GM19463 (cell line): ENCODE measurements around the gene FIBCD1.
"Not testable (repeated sequence)": the region's sequence is repeated elsewhere in the genome, so short reads cannot be mapped to it uniquely, and the experiment has no call there.

Experiments
- ATAC-seq: cut with Tn5 transposase; IDR thresholded peaks from one replicate; pipeline ENCODE4 v1.9.1; 2021; ENCODE audit warnings: mild to moderate bottlenecking, moderate library complexity; ENCODE audit not compliant: unreplicated experiment

Gene FIBCD1

GRCh38 chr9:130954925-130955324, 15.9 kb upstream of the FIBCD1 start:
- not testable (repeated sequence) for ATAC-seq

- no peak for ATAC-seq
These were observed 15.3 kb upstream of the FIBCD1 start for GRCh38 chr9:130954317-130954716.

- ATAC-seq, result no peak
These were observed 13.2 kb upstream of the FIBCD1 start for GRCh38 chr9:130952065-130952762.

- no peak for ATAC-seq
These were observed 10.9 kb upstream of the FIBCD1 start for GRCh38 chr9:130950039-130950311.

- no peak for ATAC-seq
These were observed 10.4 kb upstream of the FIBCD1 start for GRCh38 chr9:130949188-130950038.

GRCh38 chr9:130948266-130948665, 9.2 kb upstream of the FIBCD1 start:
- no peak for ATAC-seq

GRCh38 chr9:130947618-130948140, 8.6 kb upstream of the FIBCD1 start:
- no peak for ATAC-seq

GRCh38 chr9:130946766-130947617, 7.9 kb upstream of the FIBCD1 start:
- no peak for ATAC-seq

- ATAC-seq, result no peak
These were observed 6.1 kb upstream of the FIBCD1 start for GRCh38 chr9:130945173-130945572.

- ATAC-seq, result no peak
These were observed 5.5 kb upstream of the FIBCD1 start for GRCh38 chr9:130944510-130945058.

- ATAC-seq, result no peak
These were observed 4.7 kb upstream of the FIBCD1 start for GRCh38 chr9:130943777-130944176.

GRCh38 chr9:130943221-130943620, 4.2 kb upstream of the FIBCD1 start:
- ATAC-seq, result no peak

GRCh38 chr9:130942679-130943078, 3.6 kb upstream of the FIBCD1 start:
- ATAC-seq, result no peak

GRCh38 chr9:130942084-130942483, 3.0 kb upstream of the FIBCD1 start:
- no peak for ATAC-seq

- ATAC-seq, result no peak
These were observed 1.9 kb upstream of the FIBCD1 start for GRCh38 chr9:130940693-130941576.

GRCh38 chr9:130940027-130940549, 1.0 kb upstream of the FIBCD1 start:
- ATAC-seq, result no peak

GRCh38 chr9:130939405-130940026, 469 bp upstream of the FIBCD1 start:
- no peak for ATAC-seq

- no peak for ATAC-seq
These were observed 829 bp downstream of the FIBCD1 start for GRCh38 chr9:130938184-130938651.
